Measurements from ENCODE around the gene STIM1. TPM values are rescaled to one million over a fixed set of nuclear protein-coding genes. Genes with fewer than 3 reads are reported as not detected.
"Not testable (repeated sequence)": the region's sequence is repeated elsewhere in the genome, so short reads cannot be mapped to it uniquely, and the experiment has no call there.

Gene STIM1
- total RNA-seq, 4 donors from 2014 or later, result 50.1 to 112 (median 63.3) TPM

- peaks cover 0 to 7% (median 0%) of the 10 kb centered on the region in 3 donors for H3K36me3 ChIP-seq
- no peak for DNase-seq
- peak overlapping the region in 3 of 4 donors; percentile 85 to 90 (median 86) for H3K27ac ChIP-seq
- H3K9me3 ChIP-seq, result no peaks in the 10 kb centered on the region
- no peak for TF ChIP-seq POLR2A (IDR thresholded peaks at IDR 0.05)
- no peak for TF ChIP-seq CTCF (IDR thresholded peaks at IDR 0.05)
- no peak overlapping the region for H3K4me3 ChIP-seq
- H3K4me1 ChIP-seq, result peaks cover 4 to 34% (median 12%) of the 10 kb centered on the region in 3 donors
- H3K27me3 ChIP-seq, result no peaks in the 10 kb centered on the region
- intact Hi-C loops (cut with DNase I), result no loop called here
- WGBS, 2 donors, result 71 to 83% methylated on average over 1 of the region's 3 CpGs
Observed at GRCh38 chr11:3810446-3810845, 45.0 kb upstream of the STIM1 start.

GRCh38 chr11:3810951-3811350, 44.5 kb upstream of the STIM1 start:
- Histone ChIP-seq H3K27ac (peak overlapping the region in 1 of 4 donors; percentile 90), H3K4me3 (no peak overlapping the region), H3K27me3 (no peaks in the 10 kb centered on the region), H3K9me3 (no peaks in the 10 kb centered on the region), H3K4me1 (peaks cover 4 to 36% (median 12%) of the 10 kb centered on the region in 3 donors), H3K36me3 (peaks cover 0 to 7% (median 0%) of the 10 kb centered on the region in 3 donors)
- no peak for DNase-seq
- TF ChIP-seq POLR2A (IDR thresholded peaks at IDR 0.05) (no peak), CTCF (IDR thresholded peaks at IDR 0.05) (no peak)
- intact Hi-C loops (cut with DNase I), result no loop called here
- WGBS, 2 donors, result 90 to 100% methylated on average over 2 to 4 of the region's 4 CpGs

GRCh38 chr11:3814832-3815231, 40.6 kb upstream of the STIM1 start:
- H3K4me3 ChIP-seq; H3K27me3 ChIP-seq; DNase-seq; intact Hi-C loops (cut with DNase I); H3K9me3 ChIP-seq; H3K27ac ChIP-seq: not testable (repeated sequence)
- 92 to 95% methylated on average over 5 of the region's 5 CpGs for WGBS, 2 donors
- peaks cover 0 to 31% (median 6%) of the 10 kb centered on the region in 3 donors for H3K4me1 ChIP-seq
- H3K36me3 ChIP-seq, result peaks cover 0 to 15% (median 0%) of the 10 kb centered on the region in 3 donors

- WGBS, 2 donors, result 76 to 88% methylated on average over 2 to 3 of the region's 4 CpGs
- Histone ChIP-seq H3K27me3 (no peaks in the 10 kb centered on the region), H3K36me3 (peaks cover 0 to 15% (median 0%) of the 10 kb centered on the region in 3 donors), H3K27ac (peak overlapping the region in 1 of 4 donors; percentile 21), H3K4me1 (peaks cover 0 to 29% (median 0%) of the 10 kb centered on the region in 3 donors), H3K4me3 (no peak overlapping the region), H3K9me3 (no peaks in the 10 kb centered on the region)
- intact Hi-C loops (cut with DNase I), result no loop called here
- no peak for TF ChIP-seq CTCF (IDR thresholded peaks at IDR 0.05)
- no peak for TF ChIP-seq POLR2A (IDR thresholded peaks at IDR 0.05)
- DNase-seq, result no peak
Observed at GRCh38 chr11:3815845-3816244, 39.6 kb upstream of the STIM1 start.

- no peak for DNase-seq
- Histone ChIP-seq H3K27me3 (no peaks in the 10 kb centered on the region), H3K4me1 (peaks cover 0 to 26% (median 0%) of the 10 kb centered on the region in 3 donors), H3K36me3 (peaks cover 0 to 15% (median 0%) of the 10 kb centered on the region in 3 donors), H3K9me3 (no peaks in the 10 kb centered on the region), H3K27ac (peak overlapping the region in 1 of 4 donors; percentile 21), H3K4me3 (no peak overlapping the region)
- intact Hi-C loops (cut with DNase I), result no loop called here
- 80 to 100% methylated on average over 1 to 2 of the region's 2 CpGs for WGBS, 2 donors
- TF ChIP-seq CTCF (IDR thresholded peaks at IDR 0.05) (no peak), POLR2A (IDR thresholded peaks at IDR 0.05) (no peak)
Observed at GRCh38 chr11:3816673-3817072, 38.8 kb upstream of the STIM1 start.
